Measurements from ENCODE around the gene SH3BP4. TPM values are rescaled to one million over a fixed set of nuclear protein-coding genes. Genes with fewer than 3 reads are reported as not detected.

Gene SH3BP4
- total RNA-seq, 1 experiment from 2014 or later: 53.3 TPM

DNA sequence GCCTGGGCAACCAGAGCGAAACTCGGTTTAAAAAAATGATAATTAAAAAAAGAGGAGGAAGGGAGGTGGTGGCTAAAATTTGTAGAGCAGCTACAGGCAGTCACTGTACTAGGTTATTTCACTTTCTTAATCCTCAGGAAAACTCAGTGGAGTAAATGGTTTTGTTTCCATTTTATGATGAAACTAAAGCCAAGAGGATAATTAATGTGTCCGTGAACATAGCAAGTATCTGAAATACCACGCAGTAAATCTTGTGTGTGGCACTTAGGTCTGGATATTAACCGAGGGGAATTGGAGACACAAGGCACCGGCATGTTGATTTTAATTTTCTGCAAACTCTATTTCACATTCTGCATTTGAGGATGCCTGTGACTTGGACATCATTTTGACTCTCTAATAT lies 14.5 kb downstream of the SH3BP4 start:
- no peak for DNase-seq (ENCODE audit: low spot score)

DNA sequence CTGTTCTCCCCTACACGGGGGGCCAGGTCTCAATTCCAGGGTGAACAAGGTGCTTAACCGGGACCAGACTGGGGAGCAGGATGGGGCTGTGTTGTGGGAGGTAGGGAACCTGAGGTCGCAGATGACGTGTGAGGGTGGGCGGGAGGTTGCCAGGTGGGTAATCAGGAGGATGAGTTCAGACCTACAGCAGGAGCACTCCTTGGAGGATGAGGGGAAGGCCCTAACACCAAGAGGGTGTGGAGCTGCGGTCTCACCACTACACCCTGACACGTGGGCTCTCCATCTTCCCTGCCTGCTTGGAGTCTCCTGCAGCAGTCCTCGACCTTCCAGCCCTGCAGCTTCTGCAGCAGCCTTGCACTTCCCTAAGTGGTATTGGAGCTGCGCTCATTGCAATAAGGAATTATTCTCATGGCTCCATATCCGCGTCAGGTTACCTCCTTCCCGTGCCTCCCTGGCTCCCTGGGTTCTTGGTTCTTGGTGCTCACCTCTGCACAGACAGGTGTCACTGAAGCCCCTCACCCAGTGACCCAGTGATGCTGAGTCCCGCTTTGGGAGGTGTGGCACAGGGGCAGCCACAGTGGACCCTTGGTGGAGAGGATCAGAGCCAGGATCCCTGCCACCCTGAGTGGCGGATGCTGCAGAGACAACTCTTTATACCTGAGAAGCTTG lies 15.5 kb downstream of the SH3BP4 start:
- no peak for DNase-seq (ENCODE audit: low spot score)

DNA sequence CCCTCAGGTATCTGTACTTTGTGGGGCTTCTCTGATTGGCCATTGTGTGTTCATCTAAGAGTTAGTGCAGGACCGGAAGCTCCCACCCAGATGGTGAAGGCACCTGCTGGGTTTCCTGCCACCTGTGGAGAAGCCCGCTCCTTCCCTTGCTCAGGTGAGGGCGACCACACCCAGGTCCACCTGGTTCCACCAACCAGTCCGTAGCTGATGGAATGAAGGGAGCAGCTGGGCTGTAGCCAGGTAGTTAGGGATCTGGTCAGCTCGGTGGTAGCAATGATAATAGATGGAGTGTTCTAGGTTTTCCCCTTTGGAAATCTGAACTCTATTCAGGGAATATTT lies 16.0 kb downstream of the SH3BP4 start:
- no peak for DNase-seq (ENCODE audit: low spot score)

DNA sequence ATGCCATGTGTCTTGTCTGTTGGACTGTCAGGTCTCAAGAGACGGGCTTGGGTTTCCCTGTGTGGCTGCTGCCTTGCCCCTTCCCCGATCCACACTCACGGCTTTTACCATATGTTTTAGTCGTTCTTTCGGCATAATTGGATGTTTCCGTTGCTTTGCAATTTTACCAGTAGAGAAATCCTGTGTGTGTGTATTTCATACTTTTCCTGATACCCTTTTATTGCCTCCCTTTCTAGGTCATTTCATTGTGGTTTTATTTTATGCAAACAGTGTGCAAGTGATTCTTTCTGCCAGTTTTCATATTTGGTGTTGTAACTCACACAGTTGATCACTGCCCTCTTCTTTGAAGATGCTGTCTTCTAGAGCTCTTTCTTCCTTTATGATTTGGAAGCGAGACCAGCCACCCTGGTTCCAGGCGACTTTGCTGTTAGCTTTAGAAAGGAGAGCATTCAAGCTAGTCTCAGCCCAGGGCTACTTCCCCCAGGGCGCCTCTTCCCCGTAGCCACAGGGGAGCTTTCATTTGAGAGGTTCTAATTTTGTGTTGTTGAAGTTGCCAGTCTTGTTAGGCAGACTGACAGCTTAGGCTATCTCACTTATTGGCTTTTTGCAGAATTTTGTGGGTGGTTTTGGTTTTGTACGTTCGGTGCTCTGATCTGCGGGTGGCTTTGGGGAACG lies 17.0 kb downstream of the SH3BP4 start:
- DNase-seq (ENCODE audit: low spot score): no peak

DNA sequence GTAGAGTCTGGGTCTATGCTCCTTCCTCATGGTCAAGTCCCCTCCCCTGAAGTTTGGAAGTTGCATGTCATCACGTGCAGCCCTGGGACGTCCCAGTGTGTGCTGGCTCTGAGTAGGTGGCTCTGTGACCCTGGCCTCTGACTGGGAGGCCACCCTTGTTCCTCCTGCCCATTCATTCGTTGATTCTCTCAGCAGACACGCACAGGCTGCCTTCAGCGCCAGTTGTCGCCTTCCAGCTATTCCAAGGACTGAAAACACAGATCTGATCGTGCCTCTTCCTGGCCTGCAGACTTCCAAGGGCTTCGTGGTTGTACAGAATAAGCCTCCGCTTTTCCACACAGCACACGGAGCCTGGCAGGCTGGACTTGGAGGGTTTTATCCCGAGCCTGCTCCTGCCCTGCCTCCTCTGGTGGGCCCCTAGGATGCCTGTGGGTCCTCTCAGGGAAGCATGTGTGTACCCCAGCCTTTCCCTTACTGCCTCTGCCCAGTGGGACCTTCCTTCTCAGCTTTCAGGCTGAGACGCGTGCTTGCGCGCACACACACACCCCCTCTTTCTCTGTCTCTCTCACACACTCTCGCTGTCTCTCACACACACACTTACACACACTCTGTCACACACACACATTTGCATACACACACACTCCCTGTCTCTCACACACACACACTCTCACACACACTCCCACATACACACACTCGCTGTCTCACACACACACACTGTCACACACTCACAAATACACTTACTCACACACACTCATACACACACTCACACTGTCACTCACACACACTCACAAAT lies 17.7 kb downstream of the SH3BP4 start:
- no peak for DNase-seq (ENCODE audit: low spot score)

DNA sequence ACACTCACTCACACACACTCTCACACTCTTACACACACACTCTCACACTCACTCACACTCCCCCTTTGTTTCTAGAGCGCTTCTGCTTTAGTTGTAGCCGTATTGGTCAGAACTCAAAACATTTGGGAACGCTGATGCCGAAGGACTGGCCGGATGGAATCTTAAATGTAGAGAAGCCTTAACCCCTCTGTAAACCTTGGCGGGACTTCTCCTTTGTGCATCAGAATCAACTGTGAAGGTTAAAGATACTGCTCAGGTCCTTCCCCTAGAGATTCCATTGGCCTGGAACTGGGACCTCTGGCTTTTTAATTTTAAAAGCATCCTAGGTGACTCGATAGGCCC lies 18.3 kb downstream of the SH3BP4 start:
- DNase-seq (ENCODE audit: low spot score): no peak

DNA sequence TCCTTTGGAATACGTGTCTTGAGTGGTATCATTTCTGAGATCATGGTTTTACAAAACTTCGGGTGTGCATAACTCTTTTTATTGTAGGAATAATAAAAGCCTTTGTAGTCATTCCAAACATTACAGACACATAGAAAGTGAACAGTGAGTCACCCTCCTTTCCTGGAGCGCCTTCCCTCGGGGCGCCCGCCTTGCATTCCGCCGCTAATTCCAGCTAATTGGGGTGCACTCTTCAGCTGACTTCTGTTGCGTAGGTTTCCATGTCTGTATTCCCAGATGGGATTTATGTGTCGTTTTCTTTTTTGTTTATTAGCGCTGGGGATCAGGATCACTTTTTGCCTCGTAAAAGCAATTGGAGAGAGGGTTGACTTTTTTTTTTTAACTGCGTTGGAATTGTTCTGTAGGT lies 18.7 kb downstream of the SH3BP4 start:
- peak; percentile 89 for DNase-seq (ENCODE audit: low spot score)

DNA sequence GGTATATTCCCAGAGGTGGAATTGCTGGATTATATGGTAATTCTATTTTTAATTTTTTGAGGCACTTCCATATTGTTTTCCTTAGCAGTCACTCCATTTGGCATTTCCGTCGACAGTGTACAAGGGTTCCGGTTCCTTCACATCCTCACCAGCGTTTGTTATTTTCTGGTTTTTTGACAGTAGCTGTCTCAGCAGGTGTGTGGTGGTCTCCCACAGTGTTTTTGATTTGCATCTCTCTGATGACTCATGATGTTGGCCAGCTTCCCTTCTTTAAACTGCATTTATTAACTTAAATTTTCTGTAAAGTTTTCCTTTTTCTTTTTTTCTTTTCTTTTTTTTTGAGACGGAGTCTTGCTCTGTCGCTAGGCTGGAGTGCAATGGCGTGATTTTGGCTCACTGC lies 19.7 kb downstream of the SH3BP4 start:
- DNase-seq (ENCODE audit: low spot score): peak; percentile 39

DNA sequence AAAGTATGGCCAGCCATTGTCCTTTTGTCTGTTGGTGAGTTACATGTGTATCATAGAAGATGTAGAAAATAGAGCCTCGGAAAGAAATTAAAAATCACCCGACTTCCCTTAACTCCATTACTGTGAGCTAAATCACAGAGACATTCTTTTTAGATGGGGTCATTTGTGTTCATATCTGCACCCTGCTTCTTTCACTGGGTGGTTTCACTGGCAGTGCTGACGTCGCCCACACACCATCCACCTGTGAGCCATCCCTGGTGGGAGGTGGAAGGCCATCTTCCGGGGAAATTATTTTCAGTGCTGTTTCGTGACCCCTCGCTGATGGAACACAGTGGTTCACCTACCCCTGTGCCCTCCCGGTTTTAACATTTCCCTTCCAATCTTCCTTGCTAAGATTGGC lies 21.2 kb downstream of the SH3BP4 start:
- peak; percentile 65 for DNase-seq (ENCODE audit: low spot score)

DNA sequence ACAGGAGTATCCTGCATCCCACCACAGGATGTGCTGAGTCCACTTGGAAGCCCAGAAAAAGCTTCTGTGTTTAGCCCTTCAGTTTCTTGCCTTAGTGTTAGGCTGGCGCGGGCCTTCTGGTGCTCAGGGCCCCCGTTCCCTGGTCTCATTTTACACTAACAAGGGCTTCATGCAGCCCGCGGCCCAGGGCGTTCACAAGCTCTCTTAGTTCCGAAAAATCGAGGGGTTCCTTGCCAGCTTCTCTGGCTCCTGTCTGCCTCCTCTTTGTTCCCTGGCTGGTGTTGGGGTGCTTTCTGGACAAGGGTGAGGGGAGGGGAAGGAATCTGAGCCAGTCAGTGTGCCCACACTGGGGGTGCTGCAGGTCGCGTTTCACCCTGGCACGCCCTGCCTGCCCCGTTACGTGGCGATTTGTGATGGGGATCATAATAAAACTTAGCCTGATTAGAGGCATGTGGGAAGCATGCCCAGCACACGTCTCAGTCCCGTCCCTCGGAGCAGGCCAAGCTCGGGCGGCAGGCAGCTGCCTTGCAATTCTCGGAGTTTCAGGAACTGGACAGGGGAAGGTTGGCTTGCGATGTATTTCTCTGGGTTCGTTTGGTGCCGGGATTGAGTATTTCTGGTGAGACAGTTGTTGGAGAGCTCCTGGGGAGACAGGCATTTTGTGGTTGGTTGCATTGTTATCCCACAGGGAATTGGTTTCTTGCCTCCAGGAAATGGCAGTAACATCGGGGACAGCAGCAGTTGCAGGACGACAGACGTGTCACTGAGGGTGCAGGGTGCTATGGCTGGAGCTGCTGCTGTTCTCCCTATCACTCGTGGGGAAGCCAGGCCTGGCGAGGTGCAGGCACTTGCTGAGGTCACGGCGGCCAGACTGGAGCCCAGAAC lies 22.9 kb downstream of the SH3BP4 start:
- peak; percentile 92 for DNase-seq (ENCODE audit: low spot score)

DNA sequence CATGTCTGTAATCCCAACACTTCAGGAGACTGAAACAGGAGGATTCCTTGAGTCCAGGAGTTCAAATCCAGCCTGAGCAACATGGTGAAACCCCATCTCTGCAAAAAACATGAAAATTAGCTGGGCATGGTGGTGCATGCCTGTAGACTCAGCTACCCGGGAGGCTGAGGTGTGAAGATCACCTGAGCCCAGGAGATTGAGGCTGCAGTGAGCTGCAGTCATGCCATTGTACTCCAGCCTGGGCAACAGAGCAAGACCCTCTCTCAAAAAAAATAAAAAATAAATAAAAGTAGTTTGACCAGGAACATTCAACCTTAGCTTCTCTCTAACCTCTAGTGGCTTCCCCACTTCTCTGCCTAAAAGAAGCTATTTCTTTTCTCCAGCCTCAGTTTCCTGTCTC lies 23.8 kb downstream of the SH3BP4 start:
- DNase-seq (ENCODE audit: low spot score): no peak

DNA sequence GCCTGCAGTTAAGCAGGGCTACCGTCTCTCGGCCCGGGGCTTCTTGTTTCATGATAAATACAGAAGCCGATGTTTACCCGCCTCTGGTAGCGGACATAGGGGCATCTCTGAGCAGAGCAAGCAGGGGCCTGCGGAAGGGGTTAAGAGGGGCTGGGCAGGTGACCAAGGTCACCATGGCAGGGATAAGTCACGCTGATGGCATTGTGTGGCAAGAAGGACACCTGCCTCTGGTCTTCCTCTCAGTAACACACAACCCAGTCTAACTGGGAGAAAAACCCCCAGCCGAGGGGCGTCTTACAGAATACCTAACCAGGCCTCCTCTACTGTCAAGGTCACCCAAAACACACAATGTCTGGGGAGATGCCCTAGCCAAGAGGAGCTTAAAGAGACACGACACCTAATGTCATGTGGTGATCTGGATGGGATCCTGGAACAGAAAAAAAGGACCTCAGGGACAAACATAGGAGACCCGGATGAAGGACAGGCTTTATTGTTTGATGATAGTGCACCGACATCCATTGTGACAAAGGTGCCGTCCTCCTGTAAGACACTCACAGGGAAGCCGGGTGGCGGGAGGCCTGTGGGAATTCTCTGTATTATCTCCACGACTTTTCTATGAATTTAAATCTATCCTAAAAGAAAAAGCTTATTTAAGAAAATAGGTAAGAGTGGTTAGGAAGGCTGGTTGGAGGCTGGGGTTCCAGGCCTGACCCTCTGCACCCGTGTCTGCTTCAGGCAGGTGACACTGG lies 24.8 kb downstream of the SH3BP4 start:
- no peak for DNase-seq (ENCODE audit: low spot score)

DNA sequence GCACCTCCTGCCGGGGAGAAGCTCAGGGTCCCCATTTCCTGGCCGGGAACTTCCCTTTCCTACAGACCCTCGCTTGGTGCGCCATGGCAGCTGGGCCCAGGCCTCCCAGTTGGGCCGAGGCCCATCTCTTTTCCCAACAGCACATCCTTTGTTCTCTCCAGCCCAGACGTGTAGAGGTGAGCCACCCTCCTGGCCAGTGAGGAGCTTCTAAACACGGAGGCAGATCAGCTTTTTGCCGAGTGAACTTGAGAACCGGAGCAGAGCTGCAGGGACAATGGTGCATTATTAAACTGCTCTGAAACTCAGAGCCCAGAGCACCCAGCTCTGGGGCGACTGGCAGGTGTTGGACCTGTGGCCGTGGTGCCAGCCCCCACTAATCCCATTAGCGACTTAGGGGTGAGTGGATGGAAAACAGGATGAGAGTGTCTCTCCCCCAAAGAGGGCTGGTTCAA lies 25.4 kb downstream of the SH3BP4 start:
- DNase-seq (ENCODE audit: low spot score): no peak

DNA sequence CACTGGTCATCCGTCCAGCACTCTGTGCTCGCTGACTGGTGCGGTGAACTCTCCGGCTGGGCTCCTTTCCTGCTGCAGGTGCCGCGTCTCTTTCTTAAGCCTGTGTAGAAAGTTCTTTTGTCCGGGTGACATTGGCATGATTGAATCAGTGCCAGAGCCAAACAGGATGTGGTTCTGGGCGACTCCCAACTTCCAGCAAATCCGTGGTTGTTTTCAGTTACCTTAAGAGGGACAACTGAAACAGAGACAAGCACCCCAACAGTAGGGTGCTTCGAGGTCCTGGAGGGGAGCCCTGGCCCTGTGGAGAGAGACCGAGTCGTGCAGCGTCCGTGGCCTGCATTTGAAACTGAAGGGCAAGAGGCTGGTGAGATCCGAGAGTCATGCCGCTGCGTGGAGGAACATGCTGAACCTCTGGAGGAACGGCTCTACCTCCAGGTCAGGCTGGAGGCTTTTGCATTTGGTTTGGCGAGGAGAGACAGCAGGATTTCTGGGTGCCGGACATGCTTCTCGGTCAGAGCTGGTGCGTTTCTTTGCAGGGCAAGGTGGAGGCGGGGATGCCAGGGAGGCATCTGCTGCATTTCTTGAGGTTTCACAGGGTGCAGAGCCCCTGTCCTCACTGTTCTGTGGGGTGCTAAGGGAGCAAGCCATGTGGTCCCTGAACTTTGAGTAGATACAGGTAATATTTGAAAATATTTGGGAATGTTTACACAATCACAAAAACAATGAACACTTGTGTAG lies 26.8 kb downstream of the SH3BP4 start:
- DNase-seq (ENCODE audit: low spot score): peak; percentile 93

DNA sequence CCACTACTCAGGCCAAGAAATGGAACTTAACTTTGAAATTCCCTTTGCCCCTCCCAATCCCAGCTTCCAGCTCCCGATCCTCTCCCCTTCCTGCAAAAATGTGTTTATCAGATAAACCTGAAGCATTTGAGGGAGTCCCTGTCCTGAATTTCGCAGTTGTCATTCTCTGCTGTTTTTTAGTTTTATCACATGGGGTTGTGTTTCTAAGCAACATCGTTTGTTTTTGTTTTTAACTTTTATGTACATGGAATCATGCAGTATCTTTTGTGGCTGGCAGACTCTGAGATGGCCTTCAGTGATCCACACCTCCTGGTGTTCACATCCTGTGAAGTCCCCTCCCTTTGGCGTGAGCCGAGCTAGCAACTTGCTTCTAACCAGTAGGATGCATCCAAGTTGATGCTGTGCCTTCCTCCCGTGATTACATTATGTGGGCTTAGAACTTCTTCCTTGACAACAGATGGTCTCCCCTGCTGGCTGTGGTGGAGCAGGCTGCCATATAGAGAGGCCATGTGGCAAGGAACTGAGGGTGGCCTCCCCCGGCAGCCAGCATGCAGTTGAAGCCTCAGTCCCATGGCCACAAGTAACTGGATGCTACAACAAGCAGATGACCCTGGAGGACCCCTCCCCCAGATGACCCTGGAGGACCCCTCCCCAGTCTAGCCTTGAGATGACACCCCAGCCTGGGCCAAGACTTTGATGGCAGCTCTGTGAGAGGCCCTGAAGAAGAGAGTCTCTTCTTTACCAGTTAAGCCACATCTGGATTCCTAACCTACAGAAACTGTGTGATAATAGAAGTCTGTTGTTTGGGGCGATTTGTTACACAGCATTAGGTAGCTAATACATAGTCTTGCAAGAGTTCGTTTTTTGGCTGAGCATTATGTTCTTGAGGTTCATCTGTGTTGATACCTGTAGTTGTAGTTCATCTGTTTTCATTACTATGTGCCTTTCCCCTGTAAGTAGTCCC lies 27.7 kb downstream of the SH3BP4 start:
- no peak for DNase-seq (ENCODE audit: low spot score)

DNA sequence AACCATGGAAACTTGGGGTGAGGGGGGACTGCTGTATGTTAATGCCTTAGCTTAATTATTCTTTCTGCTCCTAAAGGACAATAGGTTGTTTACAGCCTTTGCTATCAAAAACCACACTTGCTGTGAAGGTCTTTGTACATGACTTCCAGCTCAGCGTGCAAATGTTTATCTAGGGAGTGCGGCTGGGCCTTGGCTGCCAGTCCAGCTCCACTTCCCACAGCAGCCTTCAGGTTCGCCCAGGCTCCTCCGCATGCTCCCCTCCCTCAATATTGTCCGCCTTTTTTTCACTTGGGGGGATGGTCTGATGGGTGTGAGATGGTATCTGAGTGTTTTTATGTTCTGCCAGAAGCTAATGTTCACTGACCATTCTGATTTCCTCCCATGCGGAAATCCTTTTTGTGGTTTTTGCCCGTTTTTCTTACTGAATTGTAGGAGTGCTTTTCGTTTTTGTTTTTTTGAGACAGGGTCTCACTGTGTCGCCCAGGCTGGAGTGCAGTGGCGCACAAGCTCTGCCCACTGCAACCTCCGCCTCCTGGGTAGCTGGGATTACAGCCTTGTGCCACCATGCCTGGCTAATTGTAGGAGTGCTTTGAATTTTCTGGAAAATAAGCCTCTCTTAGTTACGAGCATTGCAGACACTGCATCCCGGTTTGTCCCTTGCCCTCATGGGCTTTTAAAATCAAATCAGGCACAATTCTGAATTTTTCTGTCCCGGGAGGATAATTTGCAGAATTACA lies 28.8 kb downstream of the SH3BP4 start:
- DNase-seq (ENCODE audit: low spot score): no peak

DNA sequence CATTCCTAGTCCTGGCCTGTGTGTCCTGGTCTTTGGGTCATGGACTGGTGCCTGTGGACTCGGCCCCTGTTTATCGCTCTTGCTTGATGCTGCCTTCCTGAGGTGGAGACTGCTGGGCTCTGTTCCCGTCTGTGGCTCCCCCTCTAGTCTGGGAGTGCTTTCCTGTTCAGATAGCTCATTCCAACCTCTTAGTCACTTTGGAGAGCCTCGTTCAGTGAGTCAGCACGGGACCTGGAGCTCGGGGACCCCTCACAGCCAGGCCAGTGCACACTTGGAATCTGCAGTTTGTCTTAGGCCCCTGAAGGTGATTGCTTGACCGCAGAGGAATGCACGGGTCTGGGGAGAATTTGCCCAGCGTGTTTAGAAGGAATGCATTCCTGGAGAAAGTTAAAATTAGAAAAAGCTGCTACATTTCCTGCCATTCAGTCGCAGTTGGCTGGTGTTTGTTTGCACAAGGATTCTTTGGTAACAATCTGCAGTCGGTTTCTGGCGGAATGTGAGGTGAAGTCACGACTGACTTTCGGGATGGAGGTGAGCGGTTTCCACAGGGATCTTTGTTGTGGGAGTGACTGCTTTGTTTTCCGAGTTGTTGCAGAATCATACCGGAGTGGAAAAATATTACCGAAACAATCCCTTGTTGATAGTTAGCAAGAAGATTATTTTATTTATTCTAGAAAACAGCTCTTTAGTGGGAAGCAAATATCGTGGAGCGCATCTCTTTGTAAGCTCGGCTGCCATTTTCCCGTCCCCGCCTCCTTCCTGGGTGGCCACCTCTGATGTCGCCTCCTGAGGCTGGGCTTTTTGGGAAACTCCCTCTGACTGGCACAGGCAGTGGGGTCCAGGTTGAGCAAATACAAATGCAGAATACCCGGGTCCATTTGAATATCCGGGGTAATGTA lies 29.6 kb downstream of the SH3BP4 start:
- peak; percentile 99 for DNase-seq (ENCODE audit: low spot score)

Measured in A172 (cell line).